A673 (cell line): ENCODE results near the gene BRD4. TPM values are rescaled to one million over a fixed set of nuclear protein-coding genes. Genes with fewer than 3 reads are reported as not detected.
"Not testable (repeated sequence)": the region's sequence is repeated elsewhere in the genome, so short reads cannot be mapped to it uniquely, and the experiment has no call there.

Experiments used
- BruUV-seq: library from RNA; stranded (reverse); fragments of 400-500 nt; replicated peaks from 2 replicates; lab custom pipeline; 2021; lab: Mats Ljungman, UMichigan
- CTCF ChIA-PET: fragments of 300-600 bp; sonication (Branson Sonifier 250); formaldehyde crosslinking; loops from one replicate; lab custom pipeline; 2022; ENCODE audit warnings: antibody characterized with exemption; lab: Charles Lee
- POLR2A ChIA-PET: fragments of 300-600 bp; sonication (Branson Sonifier 250); formaldehyde crosslinking; loops from one replicate; lab custom pipeline; 2022; ENCODE audit warnings: antibody characterized with exemption; ENCODE audit not compliant: low non-redundant PET; lab: Charles Lee
- DNase-seq: peaks from one replicate; pipeline ENCODE4 v3.0.0-alpha.2; 2015; ENCODE audit warnings: low spot score
- H3K27ac ChIP-seq: fragments of 200-600 bp; sonication (generic); 2 replicates; pipeline ENCODE4 v1.5.1; 2016; ENCODE audit warnings: mixed run types, low read depth, mild to moderate bottlenecking, mixed read lengths, antibody characterized with exemption, low read length; ENCODE audit not compliant: poor library complexity, severe bottlenecking
- H3K27me3 ChIP-seq: fragments of 200-600 bp; sonication (generic); replicated peaks from 2 replicates; pipeline ENCODE4 v1.6.1; 2017; ENCODE audit warnings: mixed run types, low read depth, mild to moderate bottlenecking, mixed read lengths, antibody characterized with exemption, low read length; ENCODE audit not compliant: insufficient read depth, poor library complexity
- H3K36me3 ChIP-seq: fragments of 200-600 bp; sonication (generic); 2 replicates; pipeline ENCODE4 v1.6.1; 2016; ENCODE audit warnings: mixed run types, mild to moderate bottlenecking, mixed read lengths, antibody characterized with exemption, low read length; ENCODE audit not compliant: insufficient read depth, poor library complexity, severe bottlenecking
- H3K4me1 ChIP-seq: fragments of 200-600 bp; sonication (generic); 2 replicates; pipeline ENCODE4 v1.6.1; 2017; ENCODE audit warnings: mixed run types, mild to moderate bottlenecking, mixed read lengths, antibody characterized with exemption, low read length; ENCODE audit not compliant: insufficient read depth, poor library complexity, severe bottlenecking
- H3K4me3 ChIP-seq: fragments of 200-600 bp; sonication (generic); 2 replicates; pipeline ENCODE4 v1.5.1; 2016; ENCODE audit warnings: low read depth, mixed run types, mild to moderate bottlenecking, mixed read lengths, low read length; ENCODE audit not compliant: poor library complexity, severe bottlenecking
- H3K9me3 ChIP-seq: fragments of 200-600 bp; sonication (generic); 2 replicates; pipeline ENCODE4 v1.6.1; 2016; ENCODE audit warnings: mixed run types, low read depth, mild to moderate bottlenecking, mixed read lengths, antibody characterized with exemption, low read length; ENCODE audit not compliant: poor library complexity, severe bottlenecking
- EZH2 ChIP-seq: fragments of 200-600 bp; sonication (generic); IDR thresholded peaks from 2 replicates; pipeline ENCODE4 v1.6.1; 2017; ENCODE audit warnings: borderline replicate concordance, low read depth, mild to moderate bottlenecking, mixed read lengths, antibody characterized with exemption, low read length; ENCODE audit not compliant: poor library complexity, severe bottlenecking
- intact Hi-C: fragments of 100-400 bp; cut with micrococcal nuclease; formaldehyde crosslinking; loops from one replicate; pipeline ENCODE4 v1.10.0; 2022; ENCODE audit not compliant: unreplicated experiment
- total RNA-seq: library from RNA; stranded (reverse); gene quantifications from 2 replicates; pipeline ENCODE4 v1.2.3, GENCODE V29; 2021
- TF ChIP-seq, protein P1 (sequence below): fragments of 300-800, 200-600 bp; sonication (generic); conservative IDR thresholded peaks from 2 replicates; pipeline ENCODE4 v1.5.1; 2017; ENCODE audit warnings: low read depth, mild to moderate bottlenecking, antibody characterized with exemption, low read length, moderate library complexity, mixed read lengths

The BRD4 gene
- total RNA-seq, 1 experiment from 2014 or later, result 174 TPM

DNA sequence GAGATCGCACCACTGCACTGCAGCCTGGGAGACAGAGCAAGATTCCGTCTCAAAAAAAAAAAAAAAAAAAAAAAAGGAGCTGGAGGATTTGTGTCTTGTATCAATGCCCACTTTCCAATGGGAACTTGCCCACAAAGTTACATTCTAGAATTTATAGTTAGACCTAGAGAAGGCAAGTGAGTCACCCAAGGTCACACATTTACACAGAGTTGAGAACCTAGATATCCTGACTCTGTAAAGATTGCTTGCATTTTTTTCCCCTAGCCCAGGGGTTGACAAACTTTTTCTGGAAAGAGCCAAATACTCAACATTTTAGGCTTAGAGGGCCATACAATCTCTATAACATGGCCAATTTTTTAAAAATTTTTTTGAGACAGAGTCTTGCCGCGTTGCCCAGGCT, 7.7 kb upstream of the BRD4 start:
- no TSS peak for BruUV-seq
- intact Hi-C loops, result no loop called here

DNA sequence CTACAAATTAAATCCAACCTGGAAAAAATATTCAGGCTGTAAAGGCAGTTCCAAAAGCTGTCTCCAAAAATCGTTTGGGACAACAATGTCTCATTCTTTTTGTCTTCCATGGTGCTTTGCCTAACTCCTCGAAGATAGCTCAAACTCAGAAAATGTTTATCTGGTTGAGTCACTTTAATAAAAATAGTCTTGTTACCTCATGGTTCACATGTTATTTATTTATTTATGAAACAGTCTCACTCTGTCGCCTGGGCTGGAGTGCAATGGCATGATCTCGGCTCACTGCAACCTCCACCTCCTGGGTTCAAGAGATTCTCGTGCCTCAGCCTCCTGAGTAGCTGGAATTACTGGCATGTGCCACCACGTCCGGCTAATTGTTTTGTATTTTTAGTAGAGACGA, 4.9 kb upstream of the BRD4 start:
- POLR2A ChIA-PET, result no interaction called here
- no peak overlapping the region for H3K27ac ChIP-seq

More for the DNA sequence above, 7.7 kb upstream of the BRD4 start:
- CTCF ChIA-PET, result no interaction called here
- no peaks in the 10 kb centered on the region for H3K9me3 ChIP-seq
- H3K36me3 ChIP-seq, result peaks cover 4% of the 10 kb centered on the region
- no peak for DNase-seq
- TF ChIP-seq, protein P1, sequence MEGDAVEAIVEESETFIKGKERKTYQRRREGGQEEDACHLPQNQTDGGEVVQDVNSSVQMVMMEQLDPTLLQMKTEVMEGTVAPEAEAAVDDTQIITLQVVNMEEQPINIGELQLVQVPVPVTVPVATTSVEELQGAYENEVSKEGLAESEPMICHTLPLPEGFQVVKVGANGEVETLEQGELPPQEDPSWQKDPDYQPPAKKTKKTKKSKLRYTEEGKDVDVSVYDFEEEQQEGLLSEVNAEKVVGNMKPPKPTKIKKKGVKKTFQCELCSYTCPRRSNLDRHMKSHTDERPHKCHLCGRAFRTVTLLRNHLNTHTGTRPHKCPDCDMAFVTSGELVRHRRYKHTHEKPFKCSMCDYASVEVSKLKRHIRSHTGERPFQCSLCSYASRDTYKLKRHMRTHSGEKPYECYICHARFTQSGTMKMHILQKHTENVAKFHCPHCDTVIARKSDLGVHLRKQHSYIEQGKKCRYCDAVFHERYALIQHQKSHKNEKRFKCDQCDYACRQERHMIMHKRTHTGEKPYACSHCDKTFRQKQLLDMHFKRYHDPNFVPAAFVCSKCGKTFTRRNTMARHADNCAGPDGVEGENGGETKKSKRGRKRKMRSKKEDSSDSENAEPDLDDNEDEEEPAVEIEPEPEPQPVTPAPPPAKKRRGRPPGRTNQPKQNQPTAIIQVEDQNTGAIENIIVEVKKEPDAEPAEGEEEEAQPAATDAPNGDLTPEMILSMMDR, result no peak
- no peak for TF ChIP-seq EZH2
- POLR2A ChIA-PET, result no interaction called here
- H3K27ac ChIP-seq, result no peak overlapping the region
- H3K4me1 ChIP-seq, result no peaks in the 10 kb centered on the region
- H3K4me3 ChIP-seq, result no peak overlapping the region
- H3K27me3 ChIP-seq, result no peaks in the 10 kb centered on the region

DNA sequence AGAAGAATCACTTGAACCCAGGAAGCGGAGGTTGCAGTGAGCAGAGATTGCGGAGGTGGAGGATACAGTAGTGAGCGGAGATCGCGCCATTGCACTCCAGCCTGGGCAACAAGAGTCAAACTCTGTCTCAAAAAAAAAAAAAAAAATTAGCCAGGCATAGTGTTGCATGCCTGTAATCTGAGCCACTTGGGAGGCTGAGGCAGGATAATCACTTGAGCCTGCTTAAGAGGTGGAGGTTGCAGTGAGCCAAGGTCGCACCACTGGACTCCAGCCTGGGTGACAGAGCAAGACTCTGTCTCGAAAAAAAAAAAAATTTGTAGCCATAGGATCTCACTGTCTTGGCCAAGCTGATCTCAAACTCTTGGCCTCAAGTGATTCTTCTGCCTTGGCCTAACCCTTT, 3.7 kb upstream of the BRD4 start:
- H3K9me3 ChIP-seq, H3K27me3 ChIP-seq, H3K4me1 ChIP-seq, H3K4me3 ChIP-seq, BruUV-seq, H3K27ac ChIP-seq, DNase-seq, H3K36me3 ChIP-seq, POLR2A ChIA-PET, intact Hi-C loops: not testable (repeated sequence)
- CTCF ChIA-PET, result interaction anchor here (0.7 kb wide), 1 partner anchor 13 kb away, joined by 3 read pairs; no protein-coding TSS in a partner anchor

More for the DNA sequence above, 4.9 kb upstream of the BRD4 start:
- peaks cover 4% of the 10 kb centered on the region for H3K36me3 ChIP-seq
- H3K4me1 ChIP-seq, result no peaks in the 10 kb centered on the region
- TF ChIP-seq, protein P1, result no peak
- TF ChIP-seq EZH2, result no peak
- H3K27me3 ChIP-seq, result no peaks in the 10 kb centered on the region
- no peak overlapping the region for H3K4me3 ChIP-seq
- no peak for DNase-seq
- no TSS peak for BruUV-seq
- CTCF ChIA-PET, result no interaction called here
- intact Hi-C loops, result no loop called here
- H3K9me3 ChIP-seq, result no peaks in the 10 kb centered on the region
